Measurements from ENCODE around the gene AUTS2.

The AUTS2 gene

DNA sequence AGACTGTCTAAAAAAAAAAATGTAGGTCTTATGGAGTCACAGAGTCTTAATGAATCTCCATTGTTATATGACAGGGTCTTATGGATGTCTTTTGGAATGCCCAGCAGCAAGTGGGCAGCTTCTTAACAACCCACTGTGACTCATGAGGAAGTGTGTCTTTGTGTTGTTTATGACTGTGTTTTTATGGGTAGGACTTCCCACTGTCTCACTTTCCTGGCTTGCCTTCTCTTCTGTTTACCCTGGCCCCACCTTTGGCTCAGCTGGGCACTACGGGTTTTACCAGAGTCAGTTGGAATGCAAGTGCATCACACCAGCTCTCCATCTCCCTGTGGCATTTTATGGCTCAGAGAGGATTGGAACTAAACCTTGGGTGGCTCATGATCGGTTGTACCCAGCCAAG is 580.5 kb downstream of the AUTS2 start:
- H3K9me3 ChIP-seq (ENCODE audit: control insufficient read depth, insufficient read depth, low read depth, low read length) = no peaks in the 10 kb centered on the region
- POLR2A ChIA-PET = no interaction called here
- H3K36me3 ChIP-seq (ENCODE audit: control insufficient read depth in 2 of 2, insufficient read depth in 1 of 2, low read length in 2 of 2) = no peaks in the 10 kb centered on the region
- H3K4me1 ChIP-seq (ENCODE audit: control insufficient read depth, insufficient read depth, low read length) = peaks cover 13% of the 10 kb centered on the region
- no peak overlapping the region for H3K27ac ChIP-seq (ENCODE audit: extremely low read depth, low read depth, low read length)
- no peak overlapping the region for H3K4me3 ChIP-seq (ENCODE audit: low read depth, low read length)
- CTCF ChIA-PET = interaction anchor here (0.6 kb wide), 2 partner anchors 41 to 550 kb away, joined by 3 to 4 read pairs; no protein-coding TSS in a partner anchor
- TF ChIP-seq GLIS1 (tag by site-specific recombination; IDR thresholded peaks at IDR 0.05) (no peak), ZIC2 (tag by site-specific recombination; IDR thresholded peaks at IDR 0.05) (peak; percentile 96), ZNF114 (tag by site-specific recombination; IDR thresholded peaks at IDR 0.05) (no peak), KLF1 (tag by site-specific recombination; IDR thresholded peaks at IDR 0.05) (0 out of 2 replicates have a peak, but pooled peaks have one; percentile 22), ZNF433 (tag by site-specific recombination; IDR thresholded peaks at IDR 0.05; ENCODE audit: low read depth) (no peak), ZNF274 (IDR thresholded peaks at IDR 0.05; ENCODE audit: low read length) (no peak), ZNF274 (tag by site-specific recombination; IDR thresholded peaks at IDR 0.05; ENCODE audit: borderline replicate concordance) (no peak), ZNF354C (tag by site-specific recombination; IDR thresholded peaks at IDR 0.05; ENCODE audit: borderline replicate concordance, low read depth) (no peak), ZNF292 (tag by site-specific recombination; IDR thresholded peaks at IDR 0.05; ENCODE audit: borderline replicate concordance, low read depth) (no peak), ZNF514 (tag by site-specific recombination; IDR thresholded peaks at IDR 0.05) (no peak), ZNF600 (tag by site-specific recombination; IDR thresholded peaks at IDR 0.05) (0 out of 2 replicates have a peak, but pooled peaks have one; percentile 25), ZNF350 (tag by site-specific recombination; IDR thresholded peaks at IDR 0.05) (no peak), ZNF677 (tag by site-specific recombination; IDR thresholded peaks at IDR 0.05) (no peak), ZBTB8A (tag by site-specific recombination; IDR thresholded peaks at IDR 0.05) (no peak), SP7 (tag by site-specific recombination; IDR thresholded peaks at IDR 0.05) (peak; percentile 66)
- TF ChIP-seq, protein P1, sequence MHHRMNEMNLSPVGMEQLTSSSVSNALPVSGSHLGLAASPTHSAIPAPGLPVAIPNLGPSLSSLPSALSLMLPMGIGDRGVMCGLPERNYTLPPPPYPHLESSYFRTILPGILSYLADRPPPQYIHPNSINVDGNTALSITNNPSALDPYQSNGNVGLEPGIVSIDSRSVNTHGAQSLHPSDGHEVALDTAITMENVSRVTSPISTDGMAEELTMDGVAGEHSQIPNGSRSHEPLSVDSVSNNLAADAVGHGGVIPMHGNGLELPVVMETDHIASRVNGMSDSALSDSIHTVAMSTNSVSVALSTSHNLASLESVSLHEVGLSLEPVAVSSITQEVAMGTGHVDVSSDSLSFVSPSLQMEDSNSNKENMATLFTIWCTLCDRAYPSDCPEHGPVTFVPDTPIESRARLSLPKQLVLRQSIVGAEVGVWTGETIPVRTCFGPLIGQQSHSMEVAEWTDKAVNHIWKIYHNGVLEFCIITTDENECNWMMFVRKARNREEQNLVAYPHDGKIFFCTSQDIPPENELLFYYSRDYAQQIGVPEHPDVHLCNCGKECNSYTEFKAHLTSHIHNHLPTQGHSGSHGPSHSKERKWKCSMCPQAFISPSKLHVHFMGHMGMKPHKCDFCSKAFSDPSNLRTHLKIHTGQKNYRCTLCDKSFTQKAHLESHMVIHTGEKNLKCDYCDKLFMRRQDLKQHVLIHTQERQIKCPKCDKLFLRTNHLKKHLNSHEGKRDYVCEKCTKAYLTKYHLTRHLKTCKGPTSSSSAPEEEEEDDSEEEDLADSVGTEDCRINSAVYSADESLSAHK (tag by site-specific recombination; IDR thresholded peaks at IDR 0.05) = no peak; the same call in 1 of the 2 replicates
- TF ChIP-seq, protein P2, sequence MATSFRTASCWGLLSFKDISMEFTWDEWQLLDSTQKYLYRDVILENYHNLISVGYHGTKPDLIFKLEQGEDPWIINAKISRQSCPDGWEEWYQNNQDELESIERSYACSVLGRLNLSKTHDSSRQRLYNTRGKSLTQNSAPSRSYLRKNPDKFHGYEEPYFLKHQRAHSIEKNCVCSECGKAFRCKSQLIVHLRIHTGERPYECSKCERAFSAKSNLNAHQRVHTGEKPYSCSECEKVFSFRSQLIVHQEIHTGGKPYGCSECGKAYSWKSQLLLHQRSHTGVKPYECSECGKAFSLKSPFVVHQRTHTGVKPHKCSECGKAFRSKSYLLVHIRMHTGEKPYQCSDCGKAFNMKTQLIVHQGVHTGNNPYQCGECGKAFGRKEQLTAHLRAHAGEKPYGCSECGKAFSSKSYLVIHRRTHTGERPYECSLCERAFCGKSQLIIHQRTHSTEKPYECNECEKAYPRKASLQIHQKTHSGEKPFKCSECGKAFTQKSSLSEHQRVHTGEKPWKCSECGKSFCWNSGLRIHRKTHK (tag by site-specific recombination; IDR thresholded peaks at IDR 0.05) = no peak
- TF ChIP-seq, protein P3, sequence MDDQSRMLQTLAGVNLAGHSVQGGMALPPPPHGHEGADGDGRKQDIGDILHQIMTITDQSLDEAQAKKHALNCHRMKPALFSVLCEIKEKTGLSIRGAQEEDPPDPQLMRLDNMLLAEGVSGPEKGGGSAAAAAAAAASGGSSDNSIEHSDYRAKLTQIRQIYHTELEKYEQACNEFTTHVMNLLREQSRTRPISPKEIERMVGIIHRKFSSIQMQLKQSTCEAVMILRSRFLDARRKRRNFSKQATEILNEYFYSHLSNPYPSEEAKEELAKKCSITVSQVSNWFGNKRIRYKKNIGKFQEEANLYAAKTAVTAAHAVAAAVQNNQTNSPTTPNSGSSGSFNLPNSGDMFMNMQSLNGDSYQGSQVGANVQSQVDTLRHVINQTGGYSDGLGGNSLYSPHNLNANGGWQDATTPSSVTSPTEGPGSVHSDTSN (CRISPR knock-in tag; IDR thresholded peaks at IDR 0.05) = no peak
- TF ChIP-seq, protein P4, sequence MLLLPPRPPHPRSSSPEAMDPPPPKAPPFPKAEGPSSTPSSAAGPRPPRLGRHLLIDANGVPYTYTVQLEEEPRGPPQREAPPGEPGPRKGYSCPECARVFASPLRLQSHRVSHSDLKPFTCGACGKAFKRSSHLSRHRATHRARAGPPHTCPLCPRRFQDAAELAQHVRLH (tag by site-specific recombination; IDR thresholded peaks at IDR 0.05) = no peak
- TF ChIP-seq, protein P5, sequence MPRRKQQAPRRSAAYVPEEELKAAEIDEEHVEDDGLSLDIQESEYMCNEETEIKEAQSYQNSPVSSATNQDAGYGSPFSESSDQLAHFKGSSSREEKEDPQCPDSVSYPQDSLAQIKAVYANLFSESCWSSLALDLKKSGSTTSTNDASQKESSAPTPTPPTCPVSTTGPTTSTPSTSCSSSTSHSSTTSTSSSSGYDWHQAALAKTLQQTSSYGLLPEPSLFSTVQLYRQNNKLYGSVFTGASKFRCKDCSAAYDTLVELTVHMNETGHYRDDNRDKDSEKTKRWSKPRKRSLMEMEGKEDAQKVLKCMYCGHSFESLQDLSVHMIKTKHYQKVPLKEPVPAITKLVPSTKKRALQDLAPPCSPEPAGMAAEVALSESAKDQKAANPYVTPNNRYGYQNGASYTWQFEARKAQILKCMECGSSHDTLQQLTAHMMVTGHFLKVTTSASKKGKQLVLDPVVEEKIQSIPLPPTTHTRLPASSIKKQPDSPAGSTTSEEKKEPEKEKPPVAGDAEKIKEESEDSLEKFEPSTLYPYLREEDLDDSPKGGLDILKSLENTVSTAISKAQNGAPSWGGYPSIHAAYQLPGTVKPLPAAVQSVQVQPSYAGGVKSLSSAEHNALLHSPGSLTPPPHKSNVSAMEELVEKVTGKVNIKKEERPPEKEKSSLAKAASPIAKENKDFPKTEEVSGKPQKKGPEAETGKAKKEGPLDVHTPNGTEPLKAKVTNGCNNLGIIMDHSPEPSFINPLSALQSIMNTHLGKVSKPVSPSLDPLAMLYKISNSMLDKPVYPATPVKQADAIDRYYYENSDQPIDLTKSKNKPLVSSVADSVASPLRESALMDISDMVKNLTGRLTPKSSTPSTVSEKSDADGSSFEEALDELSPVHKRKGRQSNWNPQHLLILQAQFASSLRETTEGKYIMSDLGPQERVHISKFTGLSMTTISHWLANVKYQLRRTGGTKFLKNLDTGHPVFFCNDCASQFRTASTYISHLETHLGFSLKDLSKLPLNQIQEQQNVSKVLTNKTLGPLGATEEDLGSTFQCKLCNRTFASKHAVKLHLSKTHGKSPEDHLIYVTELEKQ (tag by site-specific recombination; IDR thresholded peaks at IDR 0.05; ENCODE audit: borderline replicate concordance) = no peak
- TF ChIP-seq, protein P6, sequence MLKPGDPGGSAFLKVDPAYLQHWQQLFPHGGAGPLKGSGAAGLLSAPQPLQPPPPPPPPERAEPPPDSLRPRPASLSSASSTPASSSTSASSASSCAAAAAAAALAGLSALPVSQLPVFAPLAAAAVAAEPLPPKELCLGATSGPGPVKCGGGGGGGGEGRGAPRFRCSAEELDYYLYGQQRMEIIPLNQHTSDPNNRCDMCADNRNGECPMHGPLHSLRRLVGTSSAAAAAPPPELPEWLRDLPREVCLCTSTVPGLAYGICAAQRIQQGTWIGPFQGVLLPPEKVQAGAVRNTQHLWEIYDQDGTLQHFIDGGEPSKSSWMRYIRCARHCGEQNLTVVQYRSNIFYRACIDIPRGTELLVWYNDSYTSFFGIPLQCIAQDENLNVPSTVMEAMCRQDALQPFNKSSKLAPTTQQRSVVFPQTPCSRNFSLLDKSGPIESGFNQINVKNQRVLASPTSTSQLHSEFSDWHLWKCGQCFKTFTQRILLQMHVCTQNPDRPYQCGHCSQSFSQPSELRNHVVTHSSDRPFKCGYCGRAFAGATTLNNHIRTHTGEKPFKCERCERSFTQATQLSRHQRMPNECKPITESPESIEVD (tag by site-specific recombination; IDR thresholded peaks at IDR 0.05) = no peak
- TF ChIP-seq, protein P7, sequence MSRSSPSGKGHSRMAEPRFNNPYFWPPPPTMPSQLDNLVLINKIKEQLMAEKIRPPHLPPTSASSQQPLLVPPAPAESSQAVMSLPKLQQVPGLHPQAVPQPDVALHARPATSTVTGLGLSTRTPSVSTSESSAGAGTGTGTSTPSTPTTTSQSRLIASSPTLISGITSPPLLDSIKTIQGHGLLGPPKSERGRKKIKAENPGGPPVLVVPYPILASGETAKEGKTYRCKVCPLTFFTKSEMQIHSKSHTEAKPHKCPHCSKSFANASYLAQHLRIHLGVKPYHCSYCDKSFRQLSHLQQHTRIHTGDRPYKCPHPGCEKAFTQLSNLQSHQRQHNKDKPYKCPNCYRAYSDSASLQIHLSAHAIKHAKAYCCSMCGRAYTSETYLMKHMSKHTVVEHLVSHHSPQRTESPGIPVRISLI (tag by site-specific recombination; IDR thresholded peaks at IDR 0.05) = no peak
- TF ChIP-seq, protein P8, sequence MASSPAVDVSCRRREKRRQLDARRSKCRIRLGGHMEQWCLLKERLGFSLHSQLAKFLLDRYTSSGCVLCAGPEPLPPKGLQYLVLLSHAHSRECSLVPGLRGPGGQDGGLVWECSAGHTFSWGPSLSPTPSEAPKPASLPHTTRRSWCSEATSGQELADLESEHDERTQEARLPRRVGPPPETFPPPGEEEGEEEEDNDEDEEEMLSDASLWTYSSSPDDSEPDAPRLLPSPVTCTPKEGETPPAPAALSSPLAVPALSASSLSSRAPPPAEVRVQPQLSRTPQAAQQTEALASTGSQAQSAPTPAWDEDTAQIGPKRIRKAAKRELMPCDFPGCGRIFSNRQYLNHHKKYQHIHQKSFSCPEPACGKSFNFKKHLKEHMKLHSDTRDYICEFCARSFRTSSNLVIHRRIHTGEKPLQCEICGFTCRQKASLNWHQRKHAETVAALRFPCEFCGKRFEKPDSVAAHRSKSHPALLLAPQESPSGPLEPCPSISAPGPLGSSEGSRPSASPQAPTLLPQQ (tag by site-specific recombination; IDR thresholded peaks at IDR 0.05) = peak; percentile 70
